Kidney epithelial cell (primary cell): ENCODE results near the gene EEF1AKMT4. TPM values are rescaled to one million over a fixed set of nuclear protein-coding genes. Genes with fewer than 3 reads are reported as not detected.

Experiments
- DNase-seq: peaks from one replicate; pipeline ENCODE4 v3.0.0-alpha.2; 2010; ENCODE audit warnings: low read depth
- H3K27me3 ChIP-seq: 2 replicates; pipeline ENCODE4 v1.6.0; 2011; ENCODE audit warnings: low read length; ENCODE audit not compliant: control insufficient read depth, insufficient read depth
- H3K36me3 ChIP-seq: 2 replicates; pipeline ENCODE4 v1.5.1; 2011; ENCODE audit warnings: low read length; ENCODE audit not compliant: control insufficient read depth, insufficient read depth
- H3K4me3 ChIP-seq: 2 replicates; pipeline ENCODE4 v1.5.1; 2011; ENCODE audit warnings: low read depth, mild to moderate bottlenecking, control low read depth, low read length
- total RNA-seq: library from RNA; depleted of rRNA; stranded (reverse); fragments of >200 nt; gene quantifications from 2 replicates; pipeline ENCODE4 v1.2.3, GENCODE V29; 2015
- TF ChIP-seq, protein P1 (sequence below): IDR thresholded peaks from 2 replicates; pipeline ENCODE4 v1.5.1; 2011; ENCODE audit warnings: mild to moderate bottlenecking, moderate library complexity, low read length, control low read depth, inconsistent platforms; ENCODE audit not compliant: insufficient read depth, poor library complexity, severe bottlenecking

EEF1AKMT4 gene
- total RNA-seq, 1 donor from 2014 or later: 6.3 TPM

DNA sequence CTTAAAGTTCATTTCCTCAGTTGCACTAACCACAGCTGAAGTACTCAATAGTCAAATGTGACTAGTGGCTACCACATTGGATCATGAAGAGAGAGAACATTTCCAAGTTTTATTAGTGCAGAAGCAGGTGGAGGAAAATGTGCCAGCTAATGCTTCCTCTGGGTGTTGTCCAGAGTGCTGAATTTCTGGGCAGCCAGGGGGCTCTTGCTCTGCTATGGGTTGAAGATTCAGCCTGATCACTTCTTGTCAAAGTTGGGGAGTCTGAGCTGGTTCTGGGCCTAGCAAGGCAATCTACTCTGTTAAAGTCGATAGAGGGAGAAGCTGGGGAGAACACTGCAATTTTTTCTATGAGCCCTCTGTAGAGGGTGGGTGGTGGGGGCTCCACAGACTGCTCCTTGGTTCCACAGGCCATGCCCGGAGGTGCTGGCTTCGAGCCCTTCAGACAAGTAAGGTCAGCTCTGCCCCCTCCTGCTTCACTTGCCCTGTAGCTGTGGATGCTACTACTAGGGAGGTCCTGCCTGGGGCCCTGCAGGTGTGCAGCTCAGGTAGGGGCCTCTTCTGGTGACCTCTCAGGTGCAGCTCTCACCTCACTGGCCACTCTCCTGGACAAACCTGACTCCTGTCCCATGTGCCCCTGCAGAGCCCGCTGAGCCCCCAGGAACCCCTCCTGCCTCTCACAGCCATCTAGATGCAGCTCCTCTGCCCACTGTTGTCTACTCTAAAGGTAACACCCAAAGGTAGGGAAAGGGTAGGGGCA, 8.9 kb upstream of the EEF1AKMT4 start:
- Histone ChIP-seq H3K36me3 (no peaks in the 10 kb centered on the region), H3K4me3 (no peak overlapping the region), H3K27me3 (peaks cover 15% of the 10 kb centered on the region)
- TF ChIP-seq, protein P1, sequence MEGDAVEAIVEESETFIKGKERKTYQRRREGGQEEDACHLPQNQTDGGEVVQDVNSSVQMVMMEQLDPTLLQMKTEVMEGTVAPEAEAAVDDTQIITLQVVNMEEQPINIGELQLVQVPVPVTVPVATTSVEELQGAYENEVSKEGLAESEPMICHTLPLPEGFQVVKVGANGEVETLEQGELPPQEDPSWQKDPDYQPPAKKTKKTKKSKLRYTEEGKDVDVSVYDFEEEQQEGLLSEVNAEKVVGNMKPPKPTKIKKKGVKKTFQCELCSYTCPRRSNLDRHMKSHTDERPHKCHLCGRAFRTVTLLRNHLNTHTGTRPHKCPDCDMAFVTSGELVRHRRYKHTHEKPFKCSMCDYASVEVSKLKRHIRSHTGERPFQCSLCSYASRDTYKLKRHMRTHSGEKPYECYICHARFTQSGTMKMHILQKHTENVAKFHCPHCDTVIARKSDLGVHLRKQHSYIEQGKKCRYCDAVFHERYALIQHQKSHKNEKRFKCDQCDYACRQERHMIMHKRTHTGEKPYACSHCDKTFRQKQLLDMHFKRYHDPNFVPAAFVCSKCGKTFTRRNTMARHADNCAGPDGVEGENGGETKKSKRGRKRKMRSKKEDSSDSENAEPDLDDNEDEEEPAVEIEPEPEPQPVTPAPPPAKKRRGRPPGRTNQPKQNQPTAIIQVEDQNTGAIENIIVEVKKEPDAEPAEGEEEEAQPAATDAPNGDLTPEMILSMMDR: no peak
- no peak for DNase-seq

DNA sequence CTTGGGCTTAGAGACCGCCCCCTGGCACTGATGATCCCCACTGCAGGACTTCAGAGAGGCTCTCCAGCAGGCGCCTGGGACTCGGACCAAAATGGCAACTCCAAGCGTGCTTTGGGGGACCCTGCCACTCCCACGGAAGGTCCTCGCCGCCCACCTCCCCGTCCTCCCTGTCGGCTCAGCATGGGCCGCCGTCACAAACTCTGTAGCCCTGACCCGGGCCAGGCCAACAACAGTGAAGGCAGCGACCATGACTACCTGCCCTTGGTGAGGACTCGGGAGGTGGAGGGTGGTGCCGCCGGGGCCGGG, 8.4 kb upstream of the EEF1AKMT4 start:
- Histone ChIP-seq H3K4me3 (no peak overlapping the region), H3K27me3 (peaks cover 15% of the 10 kb centered on the region), H3K36me3 (no peaks in the 10 kb centered on the region)
- TF ChIP-seq, protein P1: no peak
- no peak for DNase-seq

DNA sequence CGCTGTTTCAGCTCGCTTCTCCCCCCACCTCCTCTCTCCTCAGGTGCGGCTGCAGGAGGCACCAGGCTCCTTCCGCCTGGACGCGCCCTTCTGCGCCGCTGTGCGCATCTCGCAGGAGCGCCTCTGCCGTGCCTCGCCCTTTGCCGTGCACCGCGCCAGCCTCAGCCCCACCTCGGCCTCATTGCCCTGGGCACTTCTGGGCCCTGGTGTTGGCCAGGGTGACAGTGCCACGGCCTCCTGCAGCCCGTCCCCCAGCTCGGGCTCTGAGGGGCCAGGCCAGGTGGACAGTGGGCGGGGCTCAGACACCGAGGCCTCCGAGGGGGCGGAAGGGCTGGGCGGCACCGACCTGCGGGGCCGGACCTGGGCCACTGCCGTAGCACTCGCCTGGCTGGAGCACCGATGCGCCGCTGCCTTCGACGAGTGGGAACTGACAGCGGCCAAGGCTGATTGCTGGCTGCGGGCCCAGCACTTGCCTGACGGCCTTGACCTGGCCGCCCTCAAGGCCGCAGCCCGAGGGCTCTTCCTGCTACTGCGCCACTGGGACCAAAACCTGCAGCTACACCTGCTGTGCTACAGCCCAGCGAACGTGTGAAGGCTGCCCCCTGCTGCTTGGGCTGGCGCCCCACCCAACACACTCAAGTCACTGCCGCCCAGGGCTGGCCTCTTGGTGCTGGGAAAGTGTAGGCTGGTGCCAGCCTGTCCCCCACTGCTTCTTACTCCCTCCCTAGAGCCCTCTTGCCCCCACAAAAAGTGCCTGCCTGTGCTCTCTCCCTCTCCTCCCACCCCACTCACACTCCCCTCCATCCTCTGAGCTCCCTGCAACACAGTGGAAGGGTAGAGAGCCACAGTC, 7.8 kb upstream of the EEF1AKMT4 start:
- Histone ChIP-seq H3K36me3 (no peaks in the 10 kb centered on the region), H3K4me3 (no peak overlapping the region), H3K27me3 (peaks cover 13% of the 10 kb centered on the region)
- DNase-seq: no peak
- TF ChIP-seq, protein P1: peak; percentile 72

DNA sequence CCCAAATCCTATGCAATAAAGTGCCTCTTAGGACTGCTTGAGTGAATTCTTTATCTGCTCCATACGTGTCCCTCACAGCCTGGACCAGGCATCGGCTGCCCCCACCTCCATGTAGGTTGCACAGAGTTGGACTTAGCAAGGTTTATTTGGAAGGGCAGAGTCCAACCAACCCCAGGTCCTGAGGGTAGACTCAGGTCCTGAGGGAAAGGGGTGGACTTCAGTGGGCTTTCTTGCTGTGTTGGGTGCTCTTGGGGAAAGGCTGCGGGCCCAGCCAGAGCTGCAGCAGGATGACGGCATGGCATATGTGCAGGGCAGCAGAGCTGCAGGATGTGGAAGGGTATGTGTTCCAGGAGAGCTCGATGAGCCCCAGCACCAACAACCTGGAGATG, 7.2 kb upstream of the EEF1AKMT4 start:
- no peak for DNase-seq
- no peaks in the 10 kb centered on the region for H3K36me3 ChIP-seq
- H3K27me3 ChIP-seq: peaks cover 12% of the 10 kb centered on the region
- no peak overlapping the region for H3K4me3 ChIP-seq
- TF ChIP-seq, protein P1: no peak

DNA sequence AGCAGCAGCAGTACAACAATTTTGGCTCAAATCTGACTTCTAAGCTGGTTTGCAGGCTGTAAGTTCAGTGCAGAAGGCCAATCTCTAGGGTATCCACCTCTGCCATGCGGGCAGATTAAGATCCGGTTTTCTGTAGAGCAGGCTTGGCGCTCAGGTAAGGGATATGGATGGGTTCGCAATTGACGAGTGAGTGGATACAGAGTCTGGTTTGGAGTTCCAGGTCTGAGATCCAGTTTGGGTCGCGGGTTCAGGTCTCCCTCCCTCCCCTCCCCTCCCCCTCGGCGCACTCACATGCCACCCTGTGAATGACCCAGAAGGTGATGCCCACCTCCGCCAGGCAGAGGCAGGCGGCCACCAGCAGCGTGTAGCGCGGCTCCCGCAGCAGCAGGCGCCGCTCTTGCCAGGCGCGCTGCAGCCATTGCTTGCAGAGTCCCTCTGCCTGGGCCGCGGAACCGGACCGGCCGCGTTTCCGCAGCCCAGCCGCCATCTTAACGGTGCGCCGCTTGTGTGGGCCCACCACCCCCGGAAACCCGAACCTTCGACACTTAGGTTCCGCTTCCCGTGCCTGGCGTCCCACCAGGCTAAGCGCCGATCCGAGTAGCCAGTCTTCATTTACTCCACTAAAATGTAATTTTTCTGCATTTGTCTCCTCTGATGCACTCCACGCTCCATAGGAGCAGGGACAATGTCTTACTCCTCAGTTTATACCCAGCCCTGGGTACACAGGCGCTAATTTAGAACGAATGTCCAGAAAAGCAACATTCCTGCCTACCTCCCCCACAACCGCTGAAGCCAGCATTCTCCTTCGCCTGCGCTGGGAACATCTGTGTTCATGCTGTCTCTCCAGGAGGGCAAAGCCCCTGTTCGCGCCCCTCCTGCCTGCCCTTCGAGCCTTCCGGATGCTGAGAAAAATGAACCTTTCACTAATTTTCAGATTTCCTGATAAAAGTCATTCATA, 739 bp upstream of the EEF1AKMT4 start, which contains the start of gene ALG3:
Gene ALG3 (minus strand): TSS at position 509 of the 958 bp plus-strand sequence. CDS start 22 bp downstream, at position 487.
- Histone ChIP-seq H3K4me3 (peak within 1 kb of the TSS; percentile 88), H3K36me3 (no peaks in the 10 kb centered on the region), H3K27me3 (no peaks in the 10 kb centered on the region)
- TF ChIP-seq, protein P1: no peak
- DNase-seq: peak; percentile 21
